ENCODE measurements around the gene C17orf113.

DNA sequence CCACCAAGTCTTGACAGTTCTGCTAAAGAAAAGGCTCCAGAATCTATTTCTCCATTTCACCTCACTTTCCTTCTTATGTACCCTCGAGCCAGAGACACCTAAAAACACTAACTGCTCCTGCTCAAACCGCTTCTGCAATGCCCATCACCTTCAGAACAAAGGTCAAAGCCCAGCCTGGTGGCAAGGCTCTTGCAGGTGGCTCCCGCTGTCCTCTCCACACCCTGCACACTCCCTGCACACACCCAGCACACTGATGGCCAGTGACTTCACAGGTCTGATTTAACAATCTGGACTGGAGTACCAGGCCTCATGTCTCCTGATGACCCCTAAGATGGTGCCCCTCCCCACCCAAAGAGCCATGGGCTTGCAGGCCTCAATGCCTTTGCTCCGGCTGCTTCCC is 9.8 kb upstream of the C17orf113 start:
- TF ChIP-seq, protein P1, sequence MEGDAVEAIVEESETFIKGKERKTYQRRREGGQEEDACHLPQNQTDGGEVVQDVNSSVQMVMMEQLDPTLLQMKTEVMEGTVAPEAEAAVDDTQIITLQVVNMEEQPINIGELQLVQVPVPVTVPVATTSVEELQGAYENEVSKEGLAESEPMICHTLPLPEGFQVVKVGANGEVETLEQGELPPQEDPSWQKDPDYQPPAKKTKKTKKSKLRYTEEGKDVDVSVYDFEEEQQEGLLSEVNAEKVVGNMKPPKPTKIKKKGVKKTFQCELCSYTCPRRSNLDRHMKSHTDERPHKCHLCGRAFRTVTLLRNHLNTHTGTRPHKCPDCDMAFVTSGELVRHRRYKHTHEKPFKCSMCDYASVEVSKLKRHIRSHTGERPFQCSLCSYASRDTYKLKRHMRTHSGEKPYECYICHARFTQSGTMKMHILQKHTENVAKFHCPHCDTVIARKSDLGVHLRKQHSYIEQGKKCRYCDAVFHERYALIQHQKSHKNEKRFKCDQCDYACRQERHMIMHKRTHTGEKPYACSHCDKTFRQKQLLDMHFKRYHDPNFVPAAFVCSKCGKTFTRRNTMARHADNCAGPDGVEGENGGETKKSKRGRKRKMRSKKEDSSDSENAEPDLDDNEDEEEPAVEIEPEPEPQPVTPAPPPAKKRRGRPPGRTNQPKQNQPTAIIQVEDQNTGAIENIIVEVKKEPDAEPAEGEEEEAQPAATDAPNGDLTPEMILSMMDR (IDR thresholded peaks at IDR 0.05), result no peak
- TF ChIP-seq POLR2A (IDR thresholded peaks at IDR 0.05), result no peak
